ENCODE results near the gene BLOC1S2.
A peak's percentile ranks its signal among the peaks of the same experiment; 100 is the strongest.
"Not testable (repeated sequence)": the region's sequence is repeated elsewhere in the genome, so short reads cannot be mapped to it uniquely, and the experiment has no call there.

BLOC1S2 gene

GRCh38 chr10:100286051-100287033, at the start of gene BLOC1S2:
Gene BLOC1S2 (minus strand): TSS chr10:100286680. CDS start chr10:100286659, 21 bp downstream.
- peak; percentile 85 for DNase-seq

- DNase-seq = no peak
Measured at GRCh38 chr10:100334762-100335161, 48.3 kb upstream of the BLOC1S2 start.

GRCh38 chr10:100333661-100334440, 47.4 kb upstream of the BLOC1S2 start:
- DNase-seq = peak; percentile 55

- DNase-seq = no peak
Measured at GRCh38 chr10:100333106-100333505, 46.6 kb upstream of the BLOC1S2 start.

- no peak for DNase-seq
Measured at GRCh38 chr10:100330079-100330478, 43.6 kb upstream of the BLOC1S2 start, which contains the start of gene PKD2L1. Gene PKD2L1 (minus strand): TSS chr10:100330228. CDS start chr10:100330103, 125 bp downstream.

- DNase-seq = no peak
Measured at GRCh38 chr10:100328198-100328597, 41.7 kb upstream of the BLOC1S2 start.

GRCh38 chr10:100327718-100328009, 41.2 kb upstream of the BLOC1S2 start:
- no peak for DNase-seq

GRCh38 chr10:100327007-100327717, 40.7 kb upstream of the BLOC1S2 start:
- DNase-seq = no peak

- no peak for DNase-seq
Measured at GRCh38 chr10:100325158-100325557, 38.7 kb upstream of the BLOC1S2 start.

- no peak for DNase-seq
Measured at GRCh38 chr10:100319707-100320402, 33.4 kb upstream of the BLOC1S2 start.

- DNase-seq = no peak
Measured at GRCh38 chr10:100318207-100318606, 31.7 kb upstream of the BLOC1S2 start.

- no peak for DNase-seq
Measured at GRCh38 chr10:100315615-100316014, 29.1 kb upstream of the BLOC1S2 start.

- DNase-seq = no peak
Measured at GRCh38 chr10:100311298-100311697, 24.8 kb upstream of the BLOC1S2 start.

- DNase-seq = no peak
Measured at GRCh38 chr10:100307684-100308083, 21.2 kb upstream of the BLOC1S2 start.

GRCh38 chr10:100306861-100307260, 20.4 kb upstream of the BLOC1S2 start:
- no peak for DNase-seq

GRCh38 chr10:100304414-100304813, 17.9 kb upstream of the BLOC1S2 start:
- DNase-seq = no peak

GRCh38 chr10:100303724-100304319, 17.3 kb upstream of the BLOC1S2 start:
- no peak for DNase-seq

- not testable (repeated sequence) for DNase-seq
Measured at GRCh38 chr10:100301123-100301522, 14.6 kb upstream of the BLOC1S2 start.

GRCh38 chr10:100297242-100297641, 10.8 kb upstream of the BLOC1S2 start:
- DNase-seq = no peak

- DNase-seq = no peak
Measured at GRCh38 chr10:100293066-100293465, 6.6 kb upstream of the BLOC1S2 start.

GRCh38 chr10:100292300-100292699, 5.8 kb upstream of the BLOC1S2 start:
- DNase-seq = not testable (repeated sequence)

- no peak for DNase-seq
Measured at GRCh38 chr10:100291356-100291755, 4.9 kb upstream of the BLOC1S2 start.
